Activated CD8-positive, alpha-beta memory T cell treated with anti-CD3 and anti-CD28 coated beads, Interleukin-2, amount 50 U/mL, for 4 hours (primary cell): ENCODE data around the gene CD74.
"Not testable (repeated sequence)": the region's sequence is repeated elsewhere in the genome, so short reads cannot be mapped to it uniquely, and the experiment has no call there.

ENCODE experiments used
- DNase-seq: peaks from one replicate; pipeline ENCODE4 v3.0.0-alpha.2; 2020

The CD74 gene

DNA sequence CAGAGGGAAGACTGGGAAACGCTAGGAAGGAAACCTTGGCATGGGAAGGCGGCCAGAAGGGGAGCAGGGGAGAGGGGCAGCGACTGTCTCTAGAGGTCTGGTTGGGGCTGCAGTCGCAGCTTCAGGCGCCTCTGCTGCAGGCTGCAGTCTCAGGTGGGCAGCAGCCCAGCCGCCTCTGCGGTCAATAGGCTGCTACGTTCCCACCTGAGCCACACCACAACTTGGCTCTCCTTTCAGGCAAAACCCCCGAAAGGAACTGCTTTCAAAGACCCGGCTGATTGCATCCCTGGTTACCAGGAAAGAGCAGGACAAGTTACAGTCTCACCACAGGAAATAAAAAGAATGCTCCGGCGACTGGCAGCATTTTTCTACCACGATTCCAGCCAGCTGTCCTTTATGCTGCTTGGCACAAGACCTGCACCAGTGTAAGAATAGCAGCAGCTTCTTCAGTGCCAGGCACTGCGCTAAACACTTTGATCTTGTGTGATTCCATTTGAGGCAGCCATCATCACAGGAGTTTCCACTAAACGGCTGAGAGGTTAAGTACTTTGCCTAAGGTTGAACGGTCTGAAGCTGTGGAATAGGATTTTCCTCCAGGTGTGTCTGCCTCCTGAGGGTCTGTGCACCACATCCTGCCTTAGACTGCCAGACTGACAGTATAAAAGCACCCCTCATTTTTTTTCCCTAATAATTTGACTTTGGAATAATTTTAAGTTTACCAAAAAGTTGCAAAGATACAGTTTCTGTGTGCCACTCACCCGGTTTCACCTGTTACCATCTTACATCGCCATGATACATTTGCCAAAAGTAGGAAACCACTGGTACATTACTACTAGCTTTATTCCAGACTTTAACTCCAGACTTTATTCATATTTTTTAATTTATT, 29.3 kb upstream of the CD74 start:
- DNase-seq = no peak

DNA sequence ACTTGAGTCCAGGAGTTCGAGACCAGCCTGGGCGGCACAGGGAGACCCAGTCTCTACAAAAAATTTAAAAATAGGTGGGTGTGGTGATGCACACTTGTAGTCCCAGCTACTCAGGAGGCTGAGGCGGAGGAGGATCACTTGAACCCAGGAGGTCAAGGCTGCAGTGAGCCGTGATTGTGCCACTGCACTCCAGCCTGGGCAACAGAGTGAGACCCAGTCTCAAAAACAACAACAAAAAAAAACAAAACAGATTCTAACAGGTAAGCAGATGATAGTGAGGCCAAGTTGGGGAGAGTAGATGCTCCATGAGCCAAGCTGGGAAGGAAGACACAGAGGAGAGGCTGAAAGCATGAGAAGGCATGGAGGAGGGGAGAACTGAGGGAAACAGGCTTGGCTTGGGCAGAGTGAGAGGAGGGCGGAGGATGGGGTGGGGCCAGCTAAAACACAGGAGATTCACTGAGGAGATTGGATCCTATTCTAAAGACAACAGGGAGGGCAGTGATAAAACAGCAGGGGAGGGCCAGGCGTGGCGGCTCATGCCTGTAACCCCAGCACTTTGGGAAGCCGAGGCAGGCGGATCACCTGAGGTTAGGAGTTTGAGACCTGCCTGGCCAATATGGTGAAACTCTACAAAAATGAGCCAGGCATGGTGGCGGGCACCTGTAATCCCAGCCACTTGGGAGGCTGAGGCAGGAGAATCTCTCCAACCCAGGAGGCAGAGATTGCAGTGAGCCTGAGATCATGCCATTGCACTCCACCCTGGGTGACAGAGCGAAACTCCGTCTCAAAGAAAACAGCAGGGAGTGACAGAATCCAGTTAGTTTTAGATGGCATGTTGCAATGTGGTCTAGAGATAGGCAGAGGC, 28.5 kb upstream of the CD74 start:
- DNase-seq = no peak

DNA sequence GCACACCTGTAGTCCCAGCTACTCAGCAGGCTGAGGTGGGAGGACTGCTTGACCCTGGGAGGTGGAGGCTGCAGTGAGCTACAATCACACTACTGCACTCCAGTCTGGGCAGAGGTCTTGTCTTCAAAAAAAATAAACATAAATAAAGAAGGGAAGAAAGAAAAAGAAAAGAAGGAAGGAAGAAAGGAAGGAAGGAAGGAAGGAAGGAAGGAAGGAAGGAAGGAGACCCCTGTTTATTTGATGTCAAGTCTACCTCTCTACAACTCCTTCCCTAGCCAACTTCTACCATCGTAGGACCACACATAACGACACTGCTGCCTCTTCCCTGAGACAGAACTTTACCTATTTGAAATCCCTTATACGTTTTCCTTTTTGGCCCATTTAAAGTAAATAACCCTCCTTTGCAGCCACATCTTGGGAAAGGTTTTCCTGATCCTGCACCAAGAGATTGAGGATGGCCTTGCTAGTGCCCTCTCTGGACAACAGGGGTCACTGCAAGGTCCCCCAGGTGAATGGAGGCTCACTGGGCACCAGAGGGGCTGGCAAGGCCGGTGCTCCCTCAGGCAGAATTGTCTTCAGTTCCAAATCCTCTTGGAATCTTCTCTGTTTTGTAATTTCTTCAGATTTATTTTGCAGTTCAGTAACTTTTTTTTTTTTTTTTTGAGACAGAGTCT, 26.3 kb upstream of the CD74 start:
- no peak for DNase-seq

DNA sequence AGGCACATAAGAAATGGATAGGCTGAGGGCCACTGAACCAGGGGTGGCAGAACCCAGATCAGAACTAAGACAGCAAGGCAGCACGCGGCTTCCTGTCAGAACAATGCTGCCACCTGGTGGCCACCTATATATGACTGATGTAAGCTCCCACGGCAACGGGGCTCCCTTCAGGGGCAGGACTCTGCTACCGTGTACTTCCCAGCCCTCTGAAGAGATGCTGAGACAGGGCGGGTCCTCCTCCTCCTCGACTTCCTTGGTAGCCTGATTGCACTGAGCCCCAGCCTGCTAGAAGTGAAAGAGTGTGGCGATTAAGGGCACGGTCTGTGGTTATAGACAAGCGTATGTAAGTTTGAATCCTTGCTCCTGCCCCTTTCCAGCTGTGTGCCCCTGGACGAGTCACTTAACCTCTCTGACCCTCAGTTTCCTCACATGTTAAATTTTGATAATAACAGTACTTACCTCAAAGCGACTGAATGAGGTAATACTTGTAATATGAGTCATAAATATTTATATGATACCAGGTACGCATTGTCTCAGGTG, 23.5 kb upstream of the CD74 start:
- DNase-seq = peak; percentile 93

- DNase-seq = no peak
Measured at GRCh38 chr5:150434464-150434863, 21.8 kb upstream of the CD74 start.

DNA sequence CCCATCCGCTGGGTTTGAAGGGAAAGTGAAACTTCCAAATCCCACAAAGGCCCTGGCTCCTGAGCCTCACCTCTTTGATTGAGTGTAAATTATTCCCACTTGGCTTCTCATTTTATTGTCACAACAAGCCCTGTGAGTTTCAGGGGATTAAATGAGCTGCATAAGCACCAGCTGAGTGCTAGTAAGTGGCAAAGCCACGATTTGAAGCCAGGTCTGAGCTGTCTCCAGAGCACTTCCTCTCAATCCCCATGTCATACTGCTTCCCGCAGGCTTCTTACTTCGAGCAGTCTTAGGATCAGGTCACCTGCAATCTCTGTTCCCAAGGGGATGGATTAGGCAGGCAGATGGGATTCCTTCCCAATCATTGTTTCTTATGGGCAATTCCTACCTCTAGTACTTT, 18.9 kb upstream of the CD74 start:
- no peak for DNase-seq

- no peak for DNase-seq
Measured at GRCh38 chr5:150431048-150431447, 18.3 kb upstream of the CD74 start.

- DNase-seq = no peak
Measured at GRCh38 chr5:150429410-150429873, 16.7 kb upstream of the CD74 start.

DNA sequence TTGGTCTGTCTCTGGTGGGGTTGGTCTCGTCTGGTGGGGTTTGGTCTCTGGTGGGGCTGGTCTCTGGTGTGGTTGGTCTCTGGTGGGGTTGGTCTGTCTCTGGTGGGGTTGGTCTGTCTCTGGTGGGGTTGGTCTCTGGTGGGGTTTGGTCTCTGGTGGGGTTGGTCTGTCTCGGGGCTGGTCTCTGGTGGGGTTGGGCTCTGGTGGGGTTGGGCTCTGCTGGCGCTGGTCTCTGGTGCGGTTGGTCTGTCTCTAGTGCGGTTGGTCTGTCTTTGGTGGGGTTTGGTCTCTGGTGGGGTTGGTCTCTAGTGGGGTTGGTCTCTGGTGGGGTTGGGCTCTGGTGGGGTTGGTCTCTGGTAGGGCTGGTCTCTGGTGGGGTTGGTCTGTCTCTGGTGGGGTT, 16.3 kb upstream of the CD74 start:
- DNase-seq = no peak

GRCh38 chr5:150428106-150428876, 15.6 kb upstream of the CD74 start:
- DNase-seq = no peak

GRCh38 chr5:150426165-150426564, 13.5 kb upstream of the CD74 start:
- DNase-seq = not testable (repeated sequence)

DNA sequence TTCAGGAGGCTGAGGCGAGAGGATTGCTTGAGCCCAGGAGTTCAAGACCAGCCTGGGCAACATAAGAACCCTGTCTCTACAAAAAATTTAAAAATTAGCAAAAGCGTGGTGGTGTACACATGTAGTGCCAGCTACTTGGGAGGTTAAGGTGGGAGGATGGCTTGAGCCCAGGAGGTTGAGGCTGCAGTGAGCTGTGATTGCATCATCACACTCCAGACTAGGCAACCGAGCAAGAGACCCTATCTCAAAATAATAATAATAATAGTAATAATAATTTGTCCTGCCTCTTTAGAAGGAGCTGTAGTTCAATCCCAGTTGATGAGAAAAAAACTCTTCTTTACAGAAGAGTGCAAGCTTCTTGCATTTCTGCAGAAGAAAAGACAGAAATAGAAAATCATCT, 10.0 kb upstream of the CD74 start:
- no peak for DNase-seq

DNA sequence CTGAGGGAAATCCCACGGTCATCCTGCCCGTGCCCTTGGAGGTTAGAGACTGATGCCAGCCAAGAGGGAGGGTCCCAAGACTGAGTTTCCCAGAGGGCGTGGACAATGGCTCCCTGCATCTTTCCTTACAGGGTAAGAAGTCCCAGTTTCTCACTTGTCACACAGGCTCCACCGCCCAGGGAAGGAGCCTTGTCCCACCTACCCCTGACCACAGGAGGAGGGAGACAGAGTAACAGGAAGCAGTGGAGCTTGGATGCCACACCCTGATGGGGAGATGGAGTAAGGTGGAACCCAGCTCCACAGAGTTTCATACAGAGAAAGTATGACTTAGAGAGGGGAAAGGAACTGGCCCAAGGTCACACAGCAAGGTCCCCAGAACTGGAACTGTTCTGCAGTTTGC, 9.4 kb upstream of the CD74 start:
- DNase-seq = no peak

DNA sequence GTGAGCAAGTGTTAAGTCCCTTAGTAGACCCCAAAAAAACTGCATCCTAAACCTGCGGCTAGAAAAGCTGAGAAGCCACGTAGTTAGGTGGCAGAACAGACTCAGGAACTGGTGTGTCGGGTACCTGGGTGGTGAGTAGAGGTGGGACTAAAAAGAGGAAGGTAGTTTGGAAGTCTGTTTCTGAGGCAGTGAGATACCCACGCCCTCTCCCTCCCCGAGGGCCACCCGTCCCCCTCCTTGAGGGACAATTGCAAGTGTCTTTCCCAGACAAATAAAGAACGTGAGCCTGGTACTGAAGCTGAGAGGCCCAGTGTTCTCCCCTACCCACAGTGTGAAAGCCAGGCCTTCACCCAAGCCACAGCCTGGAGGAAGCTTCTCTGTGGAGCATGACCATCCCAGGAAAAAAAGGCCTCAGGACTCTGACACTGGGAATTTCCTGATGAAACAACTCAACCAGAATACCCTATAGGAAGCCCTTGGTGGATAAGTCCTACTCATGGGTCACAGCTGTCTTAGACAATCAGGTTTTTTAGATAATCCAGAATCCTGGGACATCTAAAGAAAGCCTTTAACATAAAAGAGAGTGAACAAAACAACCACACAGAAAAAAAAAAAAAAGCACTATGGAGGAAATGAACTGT, 7.0 kb upstream of the CD74 start:
- DNase-seq = no peak

GRCh38 chr5:150413902-150414790, 1.4 kb upstream of the CD74 start:
- DNase-seq = not testable (repeated sequence)

GRCh38 chr5:150413176-150413901, 629 bp upstream of the CD74 start:
- no peak for DNase-seq

GRCh38 chr5:150411245-150411979, 1.3 kb downstream of the CD74 start:
- peak; percentile 70 for DNase-seq

DNA sequence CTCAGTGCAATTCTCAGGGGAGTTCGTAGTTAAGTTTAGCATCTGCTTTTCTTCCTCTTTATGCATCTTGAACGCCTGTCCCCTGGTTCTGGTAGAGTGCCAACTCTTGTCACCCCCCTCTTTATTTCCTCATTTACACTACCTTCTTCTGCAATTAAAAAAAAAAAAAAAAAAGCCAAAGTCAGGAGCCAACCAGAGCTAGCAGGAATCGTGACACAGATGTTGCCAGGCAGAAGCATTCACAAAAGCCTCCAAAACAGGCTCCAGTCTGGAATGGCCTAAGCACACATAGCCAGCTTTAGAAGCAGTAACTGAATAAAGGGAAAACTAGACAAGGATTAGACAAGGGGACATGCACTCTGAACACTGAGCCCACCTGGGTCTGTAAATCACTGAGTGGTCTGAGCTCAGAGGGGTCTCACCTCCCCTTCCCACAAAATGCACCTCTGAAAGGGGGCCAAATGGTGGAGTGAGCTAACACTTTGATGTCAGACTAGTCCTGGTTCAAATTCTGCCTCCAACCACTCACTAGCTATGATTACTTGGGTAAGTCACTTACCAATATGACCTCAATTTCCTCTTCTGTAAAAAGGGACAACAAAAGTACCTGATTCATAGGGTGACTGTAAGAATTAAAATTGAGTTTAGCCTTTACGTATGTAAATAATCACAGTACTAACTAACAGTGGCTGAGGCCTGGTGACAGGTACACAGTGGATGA, 2.0 kb downstream of the CD74 start:
- peak; percentile 48 for DNase-seq
